Astrocyte (in vitro differentiated cells and primary cell): ENCODE data around the gene GAPVD1.

Experiments
- EZH2 ChIP-seq: IDR thresholded peaks from 2 replicates; pipeline ENCODE4 v1.6.1; 2012; ENCODE audit warnings: mild to moderate bottlenecking, low read length, inconsistent platforms; ENCODE audit not compliant: insufficient read depth
- TF ChIP-seq, protein P1 (sequence below): IDR thresholded peaks from 2 replicates; pipeline ENCODE4 v1.5.1; 2011; ENCODE audit warnings: low read depth, mild to moderate bottlenecking, inconsistent platforms, low read length, moderate library complexity; ENCODE audit not compliant: insufficient read depth

DNA sequence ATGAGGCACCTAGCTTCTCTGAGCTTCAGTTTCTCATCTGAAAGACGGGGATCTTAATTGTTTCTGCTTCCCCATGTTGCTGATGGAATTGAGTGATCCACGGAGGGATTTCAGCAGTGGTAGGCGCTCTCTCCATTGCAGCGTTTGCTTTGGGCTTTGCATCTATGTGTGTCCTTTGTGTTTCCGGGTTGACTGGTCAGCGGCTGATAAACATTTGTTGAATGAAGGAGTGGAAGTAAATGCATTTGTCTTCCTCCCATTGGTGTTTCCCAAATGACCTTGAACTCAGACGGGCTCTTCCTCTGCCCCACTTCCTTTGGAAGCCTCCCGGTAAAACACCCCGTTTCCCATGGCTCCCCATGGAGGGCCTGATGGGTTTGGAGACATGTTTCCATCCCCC, 117.2 kb downstream of the GAPVD1 start:
- TF ChIP-seq, protein P1, sequence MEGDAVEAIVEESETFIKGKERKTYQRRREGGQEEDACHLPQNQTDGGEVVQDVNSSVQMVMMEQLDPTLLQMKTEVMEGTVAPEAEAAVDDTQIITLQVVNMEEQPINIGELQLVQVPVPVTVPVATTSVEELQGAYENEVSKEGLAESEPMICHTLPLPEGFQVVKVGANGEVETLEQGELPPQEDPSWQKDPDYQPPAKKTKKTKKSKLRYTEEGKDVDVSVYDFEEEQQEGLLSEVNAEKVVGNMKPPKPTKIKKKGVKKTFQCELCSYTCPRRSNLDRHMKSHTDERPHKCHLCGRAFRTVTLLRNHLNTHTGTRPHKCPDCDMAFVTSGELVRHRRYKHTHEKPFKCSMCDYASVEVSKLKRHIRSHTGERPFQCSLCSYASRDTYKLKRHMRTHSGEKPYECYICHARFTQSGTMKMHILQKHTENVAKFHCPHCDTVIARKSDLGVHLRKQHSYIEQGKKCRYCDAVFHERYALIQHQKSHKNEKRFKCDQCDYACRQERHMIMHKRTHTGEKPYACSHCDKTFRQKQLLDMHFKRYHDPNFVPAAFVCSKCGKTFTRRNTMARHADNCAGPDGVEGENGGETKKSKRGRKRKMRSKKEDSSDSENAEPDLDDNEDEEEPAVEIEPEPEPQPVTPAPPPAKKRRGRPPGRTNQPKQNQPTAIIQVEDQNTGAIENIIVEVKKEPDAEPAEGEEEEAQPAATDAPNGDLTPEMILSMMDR, result no peak
- TF ChIP-seq EZH2, result no peak
